ENCODE data around the gene LRRN2.

- no peak for TF ChIP-seq CTCF (IDR thresholded peaks at IDR 0.05)
- no peak for TF ChIP-seq POLR2A (IDR thresholded peaks at IDR 0.05)
Observed at GRCh38 chr1:204670152-204670927, 15.2 kb downstream of the LRRN2 start.
